Smooth muscle cell (in vitro differentiated cells): ENCODE measurements around the gene HRH4. TPM values are rescaled to one million over a fixed set of nuclear protein-coding genes. Genes with fewer than 3 reads are reported as not detected.

ENCODE experiments used
- DNase-seq: peaks from one replicate; lab custom pipeline; 2025; ENCODE audit not compliant: unreplicated experiment; lab: John Stamatoyannopoulos, UW
- H2AFZ ChIP-seq: fragments of 200-600 bp; sonication (generic); 2 replicates; pipeline ENCODE4 v1.6.0; 2016; ENCODE audit warnings: antibody characterized with exemption, low read depth, mild to moderate bottlenecking
- H3F3A ChIP-seq: fragments of 200-600 bp; sonication (generic); 2 replicates; pipeline ENCODE4 v1.6.0; 2017; ENCODE audit warnings: antibody characterized with exemption, low read depth
- H3K27ac ChIP-seq: fragments of 200-600 bp; sonication (generic); 2 replicates; pipeline ENCODE4 v1.5.1; 2016; ENCODE audit warnings: low read depth, mild to moderate bottlenecking
- H3K27me3 ChIP-seq: fragments of 200-600 bp; sonication (generic); 2 replicates; pipeline ENCODE4 v1.6.1; 2016; ENCODE audit warnings: low read depth, mild to moderate bottlenecking
- H3K36me3 ChIP-seq: fragments of 200-600 bp; sonication (generic); 2 replicates; pipeline ENCODE4 v1.5.1; 2016; ENCODE audit warnings: low read depth
- H3K4me1 ChIP-seq: fragments of 200-600 bp; sonication (generic); 2 replicates; pipeline ENCODE4 v1.5.1; 2016; ENCODE audit warnings: low read depth
- H3K4me2 ChIP-seq: fragments of 200-600 bp; sonication (generic); 2 replicates; pipeline ENCODE4 v1.6.0; 2016; ENCODE audit warnings: mild to moderate bottlenecking
- H3K4me3 ChIP-seq: fragments of 200-600 bp; sonication (generic); 2 replicates; pipeline ENCODE4 v1.5.1; 2016; ENCODE audit warnings: mild to moderate bottlenecking
- H3K79me2 ChIP-seq: fragments of 200-600 bp; sonication (generic); 2 replicates; pipeline ENCODE4 v1.6.0; 2016; ENCODE audit warnings: low read depth, mild to moderate bottlenecking
- H3K9ac ChIP-seq: fragments of 200-600 bp; sonication (generic); 2 replicates; pipeline ENCODE4 v1.6.0; 2016; ENCODE audit warnings: low read depth
- H3K9me3 ChIP-seq: fragments of 200-600 bp; sonication (generic); replicated peaks from 2 replicates; pipeline ENCODE4 v1.5.1; 2016; ENCODE audit warnings: low read depth
- H4K20me1 ChIP-seq: fragments of 200-600 bp; sonication (generic); 2 replicates; pipeline ENCODE4 v1.6.0; 2016; ENCODE audit warnings: low read depth
- WGBS: methylation state at CpG from one replicate; pipeline ENCODE4 v1.1.7; 2016; ENCODE audit warnings: low lambda C conversion rate; 5-methylcytosine and 5-hydroxymethylcytosine counted together
- polyA plus RNA-seq: library from polyadenylated mRNA; unstranded; fragments of >200 nt; fragmentation: Nextera tagmentation; extraction: Ambion mirVana; gene quantifications from 2 replicates; pipeline ENCODE4 v1.2.1, GENCODE V29; 2016
- total RNA-seq: library from RNA; depleted of rRNA; stranded (reverse); fragments of >200 nt; gene quantifications from 2 replicates; pipeline ENCODE4 v1.2.3, GENCODE V29; 2014
- TF ChIP-seq, protein P1 (sequence below): fragments of 200-600 bp; sonication (generic); IDR thresholded peaks from 2 replicates; pipeline ENCODE4 v1.5.1; 2017; ENCODE audit warnings: borderline replicate concordance, mild to moderate bottlenecking, antibody characterized with exemption; ENCODE audit not compliant: insufficient read depth, poor library complexity, severe bottlenecking

HRH4 gene
- total and polyA plus RNA-seq, 2 experiments from 2014 or later, result not detected

DNA sequence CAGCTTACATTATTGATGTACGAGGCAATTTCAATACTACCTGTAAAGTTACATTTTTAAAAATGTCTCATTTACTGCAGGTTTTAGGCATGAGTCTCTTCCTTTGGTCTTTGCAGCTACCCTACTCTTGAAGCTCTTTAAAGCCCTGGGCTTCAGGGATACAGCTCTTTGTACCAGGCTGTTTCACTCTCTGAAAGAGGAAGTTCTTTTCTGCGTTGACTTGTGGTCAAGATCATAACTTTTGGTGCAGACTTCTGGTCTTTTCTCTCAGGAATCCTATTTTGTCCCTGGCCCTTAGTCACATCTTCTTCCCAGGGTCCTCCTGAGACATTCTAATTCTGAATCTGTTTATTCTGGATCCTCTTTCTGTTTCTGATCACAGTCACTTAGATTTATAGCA, 16.6 kb upstream of the HRH4 start:
- no peak overlapping the region for H3K27ac ChIP-seq
- no peaks in the 10 kb centered on the region for H3K27me3 ChIP-seq
- no peak overlapping the region for H2AFZ ChIP-seq
- TF ChIP-seq, protein P1, sequence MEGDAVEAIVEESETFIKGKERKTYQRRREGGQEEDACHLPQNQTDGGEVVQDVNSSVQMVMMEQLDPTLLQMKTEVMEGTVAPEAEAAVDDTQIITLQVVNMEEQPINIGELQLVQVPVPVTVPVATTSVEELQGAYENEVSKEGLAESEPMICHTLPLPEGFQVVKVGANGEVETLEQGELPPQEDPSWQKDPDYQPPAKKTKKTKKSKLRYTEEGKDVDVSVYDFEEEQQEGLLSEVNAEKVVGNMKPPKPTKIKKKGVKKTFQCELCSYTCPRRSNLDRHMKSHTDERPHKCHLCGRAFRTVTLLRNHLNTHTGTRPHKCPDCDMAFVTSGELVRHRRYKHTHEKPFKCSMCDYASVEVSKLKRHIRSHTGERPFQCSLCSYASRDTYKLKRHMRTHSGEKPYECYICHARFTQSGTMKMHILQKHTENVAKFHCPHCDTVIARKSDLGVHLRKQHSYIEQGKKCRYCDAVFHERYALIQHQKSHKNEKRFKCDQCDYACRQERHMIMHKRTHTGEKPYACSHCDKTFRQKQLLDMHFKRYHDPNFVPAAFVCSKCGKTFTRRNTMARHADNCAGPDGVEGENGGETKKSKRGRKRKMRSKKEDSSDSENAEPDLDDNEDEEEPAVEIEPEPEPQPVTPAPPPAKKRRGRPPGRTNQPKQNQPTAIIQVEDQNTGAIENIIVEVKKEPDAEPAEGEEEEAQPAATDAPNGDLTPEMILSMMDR, result no peak
- no peaks in the 10 kb centered on the region for H3F3A ChIP-seq
- H3K4me2 ChIP-seq, result no peak overlapping the region
- 96% methylated on average over 2 of the region's 2 CpGs for WGBS
- H3K9me3 ChIP-seq, result no peaks in the 10 kb centered on the region
- no peaks in the 10 kb centered on the region for H3K79me2 ChIP-seq
- DNase-seq, result no peak
- no peaks in the 10 kb centered on the region for H3K4me1 ChIP-seq
- peaks cover 16% of the 10 kb centered on the region for H3K36me3 ChIP-seq
- no peak overlapping the region for H3K9ac ChIP-seq
- H4K20me1 ChIP-seq, result no peaks in the 10 kb centered on the region
- no peak overlapping the region for H3K4me3 ChIP-seq

DNA sequence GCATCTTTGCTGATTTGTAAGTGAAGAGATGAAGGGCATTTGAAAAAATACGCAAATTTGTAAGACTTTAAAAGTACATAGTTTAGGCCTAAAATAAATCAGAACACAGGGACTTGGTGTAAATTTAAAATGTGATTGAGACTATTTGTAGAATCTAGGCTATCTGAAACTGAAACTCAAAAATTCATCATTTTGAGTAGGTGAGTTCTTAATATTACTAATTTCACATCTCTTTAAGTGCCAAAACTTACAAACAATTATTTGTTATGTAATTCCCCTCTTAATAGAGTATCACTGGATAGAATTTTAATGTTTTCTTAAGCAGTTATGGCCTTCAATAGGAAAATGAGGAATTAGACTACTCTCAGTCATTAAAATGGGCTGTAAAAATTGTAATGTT, 14.0 kb upstream of the HRH4 start:
- no peak for DNase-seq
- no peak overlapping the region for H3K9ac ChIP-seq
- H3K27me3 ChIP-seq, result no peaks in the 10 kb centered on the region
- no peak overlapping the region for H3K4me2 ChIP-seq
- H3K27ac ChIP-seq, result no peak overlapping the region
- 96% methylated on average over 1 of the region's 1 CpG for WGBS
- H3K4me1 ChIP-seq, result no peaks in the 10 kb centered on the region
- no peaks in the 10 kb centered on the region for H3K9me3 ChIP-seq
- H3F3A ChIP-seq, result no peaks in the 10 kb centered on the region
- H4K20me1 ChIP-seq, result no peaks in the 10 kb centered on the region
- H2AFZ ChIP-seq, result no peak overlapping the region
- no peaks in the 10 kb centered on the region for H3K79me2 ChIP-seq
- no peak overlapping the region for H3K4me3 ChIP-seq
- TF ChIP-seq, protein P1, result no peak
- H3K36me3 ChIP-seq, result peaks cover 34% of the 10 kb centered on the region

DNA sequence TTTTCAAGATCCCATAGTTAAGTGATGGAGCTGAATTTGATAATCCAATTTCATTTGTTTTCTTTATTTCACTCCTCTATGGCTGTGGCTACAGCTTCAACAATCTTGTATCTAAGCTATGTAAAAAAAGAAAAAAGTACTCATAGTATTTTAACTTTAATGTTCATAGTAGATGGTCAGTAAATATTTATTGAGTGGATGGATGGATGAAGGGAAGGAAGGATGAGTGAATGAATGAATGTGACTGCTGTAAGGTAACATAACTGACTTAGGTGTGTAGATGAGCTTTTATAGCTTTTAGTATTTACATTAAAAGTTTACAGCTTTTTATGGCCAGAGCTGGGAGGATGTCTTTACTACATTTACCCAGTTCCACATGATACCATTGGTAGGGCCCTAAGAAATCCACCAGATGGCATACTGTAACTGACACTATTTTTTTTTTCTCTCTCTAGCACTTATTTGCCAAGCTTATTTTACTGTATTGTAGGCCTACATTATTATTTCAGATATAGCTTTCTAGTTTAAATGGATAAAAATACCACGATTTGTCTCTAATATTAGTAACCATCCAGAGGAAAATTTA, 13.4 kb upstream of the HRH4 start:
- no peak overlapping the region for H2AFZ ChIP-seq
- H3K79me2 ChIP-seq, result no peaks in the 10 kb centered on the region
- H3K27me3 ChIP-seq, result no peaks in the 10 kb centered on the region
- no peak overlapping the region for H3K9ac ChIP-seq
- no peaks in the 10 kb centered on the region for H3F3A ChIP-seq
- H3K36me3 ChIP-seq, result peaks cover 36% of the 10 kb centered on the region
- no peak overlapping the region for H3K27ac ChIP-seq
- WGBS, result 91% methylated on average over 1 of the region's 1 CpG
- no peaks in the 10 kb centered on the region for H4K20me1 ChIP-seq
- no peaks in the 10 kb centered on the region for H3K4me1 ChIP-seq
- no peak for DNase-seq
- TF ChIP-seq, protein P1, result no peak
- no peak overlapping the region for H3K4me3 ChIP-seq
- no peaks in the 10 kb centered on the region for H3K9me3 ChIP-seq
- no peak overlapping the region for H3K4me2 ChIP-seq

DNA sequence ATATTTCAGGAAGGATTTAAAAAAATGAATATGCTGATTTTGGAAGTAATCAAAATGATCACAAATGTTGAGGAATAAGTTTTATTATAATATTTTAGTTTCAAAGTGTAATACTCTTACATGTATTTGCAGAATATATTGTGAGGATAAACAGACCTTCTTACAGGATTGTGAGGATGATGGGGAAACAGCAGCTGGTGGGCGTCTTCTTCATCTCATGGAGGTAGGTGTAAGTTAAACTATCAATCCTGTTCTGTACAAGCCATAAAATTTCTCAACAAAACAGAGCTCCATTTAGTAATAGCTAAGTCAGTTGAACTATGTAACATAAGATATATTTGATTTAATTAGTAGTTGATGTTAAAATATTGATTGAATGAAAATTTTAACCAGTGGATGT, 12.5 kb upstream of the HRH4 start:
- Histone ChIP-seq H3K9ac (no peak overlapping the region), H2AFZ (no peak overlapping the region), H3K9me3 (no peaks in the 10 kb centered on the region), H3K4me3 (no peak overlapping the region), H3K36me3 (peaks cover 36% of the 10 kb centered on the region), H3K4me2 (no peak overlapping the region), H4K20me1 (no peaks in the 10 kb centered on the region), H3K4me1 (no peaks in the 10 kb centered on the region), H3K27me3 (no peaks in the 10 kb centered on the region), H3K27ac (no peak overlapping the region), H3F3A (no peaks in the 10 kb centered on the region), H3K79me2 (no peaks in the 10 kb centered on the region)
- WGBS, result 100% methylated on average over 1 of the region's 1 CpG
- DNase-seq, result no peak
- TF ChIP-seq, protein P1, result no peak
